ENCODE data around the gene COL6A5.

The COL6A5 gene

DNA sequence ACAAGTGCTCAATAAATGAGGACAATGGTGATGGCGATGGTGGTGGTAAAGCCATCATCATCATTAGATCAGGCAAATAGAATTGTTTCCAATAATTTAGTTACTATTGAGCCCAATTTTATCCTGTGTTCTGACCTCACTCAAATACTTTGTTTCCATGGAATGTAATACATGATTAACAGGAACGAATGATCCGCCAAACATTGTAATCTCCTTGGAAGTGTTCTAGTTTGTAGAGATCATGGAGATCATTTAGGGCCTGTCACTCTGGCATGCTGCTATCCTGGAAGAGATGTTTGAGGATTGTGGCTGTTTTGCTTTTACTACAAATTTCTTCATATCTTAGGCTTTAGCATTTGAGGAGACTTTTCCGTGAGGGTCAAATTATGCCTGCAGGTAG, 174.3 kb downstream of the COL6A5 start:
- DNase-seq = no peak

DNA sequence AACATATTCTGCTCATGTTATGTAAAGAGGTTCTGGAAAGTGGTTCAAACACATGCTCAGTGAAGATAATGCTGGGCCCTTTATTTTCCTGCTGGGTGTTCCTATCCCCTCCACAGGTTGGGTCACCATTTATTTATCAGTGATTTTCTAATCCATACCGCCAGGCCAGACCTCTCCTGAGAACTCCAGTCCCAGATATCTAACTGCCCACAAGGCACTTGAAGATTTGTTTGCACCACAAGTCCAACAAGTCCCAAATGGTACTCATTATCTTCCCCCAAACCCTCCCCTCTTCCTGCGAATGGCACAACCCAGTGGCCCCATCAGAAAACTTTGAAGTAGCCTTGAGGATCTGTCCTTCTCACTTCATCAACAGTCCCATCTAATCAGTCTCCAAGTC, 176.9 kb downstream of the COL6A5 start:
- DNase-seq = no peak

DNA sequence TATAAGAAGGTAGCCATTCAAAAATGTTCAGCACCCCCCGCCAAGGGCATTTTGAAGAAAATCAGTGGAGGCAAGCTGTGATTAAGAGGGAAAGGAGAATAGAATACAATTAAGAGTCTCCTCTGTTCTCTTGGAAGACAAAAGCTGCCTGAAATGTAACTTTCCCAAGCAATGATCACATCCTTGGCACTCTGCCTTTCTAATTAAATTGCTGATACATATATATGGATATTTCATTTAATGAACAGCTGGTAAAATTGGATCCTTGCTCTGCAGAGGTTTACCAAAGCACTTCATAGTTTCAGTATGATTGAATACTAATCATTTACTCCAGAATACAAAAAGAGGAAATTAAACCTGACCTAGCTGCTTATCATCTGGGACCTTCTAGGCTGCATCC, 182.0 kb downstream of the COL6A5 start:
- no peak for DNase-seq

DNA sequence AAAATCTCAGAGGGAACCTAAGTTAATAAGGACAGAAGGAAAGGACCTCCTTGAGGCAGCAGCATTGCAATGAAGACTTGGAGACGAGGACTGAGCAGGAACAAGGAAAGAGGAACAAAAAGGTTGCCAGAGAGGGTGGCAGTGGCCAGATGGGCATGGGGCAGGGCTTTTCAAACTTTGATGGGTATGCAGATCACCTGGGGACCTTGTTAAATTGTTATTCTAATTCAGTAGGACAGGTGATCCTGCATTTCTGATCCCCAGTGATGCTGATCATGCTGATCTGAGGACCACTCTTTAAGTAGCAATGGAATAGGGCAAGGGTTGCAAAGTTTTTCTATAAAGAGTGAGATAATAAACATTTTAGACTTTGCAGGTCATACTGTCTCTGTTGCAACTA, 182.6 kb downstream of the COL6A5 start:
- no peak for DNase-seq

DNA sequence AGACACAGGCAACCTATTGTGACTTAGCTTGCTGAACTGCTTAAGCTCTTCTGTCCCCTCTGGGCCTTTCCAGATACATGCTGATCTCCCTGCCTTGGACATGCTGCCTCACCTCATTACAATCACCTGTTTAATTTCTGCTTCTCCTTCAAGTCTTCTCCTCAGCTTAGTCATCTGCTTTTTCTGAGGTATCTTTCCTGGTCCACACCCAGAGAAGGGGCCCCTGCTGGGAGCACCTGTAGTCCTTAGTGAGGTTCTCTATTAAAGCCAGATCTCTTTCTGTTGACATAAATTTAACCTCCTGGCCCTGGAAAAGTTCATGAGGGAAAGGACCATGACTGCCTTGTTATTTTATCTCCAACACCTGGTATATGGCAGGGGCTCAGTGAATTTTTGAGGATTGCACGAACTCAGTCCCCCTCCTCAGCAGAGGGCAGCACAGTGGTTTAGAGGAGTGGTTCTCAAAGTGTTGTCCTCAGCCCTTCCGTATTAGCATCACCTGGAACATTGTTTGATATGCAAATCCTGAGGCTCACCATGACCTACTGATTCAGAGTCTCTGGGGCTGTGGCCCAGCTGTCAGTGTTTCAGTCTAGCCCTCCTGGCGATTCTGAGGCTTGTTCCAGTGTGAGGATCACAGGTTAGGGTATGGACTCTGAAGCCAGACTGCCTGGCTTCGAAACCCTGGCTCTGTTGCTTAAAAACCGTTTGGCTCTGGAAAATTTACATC, 184.2 kb downstream of the COL6A5 start:
- no peak for DNase-seq

DNA sequence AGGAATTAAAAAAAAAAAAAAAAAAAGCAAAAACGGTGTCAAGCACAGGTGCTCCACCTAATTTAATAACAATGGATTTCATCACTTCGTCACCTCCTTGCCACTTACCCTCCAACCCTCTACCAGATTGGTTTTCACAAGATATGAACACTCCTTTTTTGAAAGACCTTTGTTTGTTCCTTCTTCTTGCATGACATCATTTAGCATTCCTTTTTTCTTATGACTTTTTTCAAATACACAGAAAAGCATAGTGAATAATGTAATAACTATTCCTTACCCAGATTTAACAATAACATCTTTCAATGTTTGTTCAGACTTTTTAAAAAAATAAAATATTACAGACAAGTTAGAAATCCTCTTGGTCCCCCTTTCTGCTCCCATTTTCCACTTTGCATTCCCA, 187.8 kb downstream of the COL6A5 start:
- DNase-seq = no peak
